ENCODE results near the gene CAPN8.

CAPN8 gene

DNA sequence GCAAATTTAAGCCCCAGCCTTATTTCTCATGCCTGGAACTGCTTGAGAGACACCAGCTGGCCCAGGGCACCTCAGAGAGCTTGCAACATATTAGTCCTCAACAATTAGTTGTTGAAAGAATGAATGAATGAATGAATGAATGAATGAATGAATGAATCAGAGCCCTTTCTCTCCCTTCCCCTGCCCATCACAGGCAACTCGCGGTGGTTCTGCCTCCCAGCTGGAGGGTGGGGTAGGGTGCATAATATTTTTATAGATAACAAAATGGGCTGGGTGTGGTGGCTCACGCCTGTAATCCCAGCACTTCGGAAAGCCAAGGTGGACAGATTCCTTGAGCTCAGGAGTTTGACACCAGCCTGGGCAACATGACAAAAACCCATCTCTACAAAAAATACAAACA lies 162.2 kb downstream of the CAPN8 start:
- H3K4me2 ChIP-seq, result no peak overlapping the region
- no peaks in the 10 kb centered on the region for H3K27me3 ChIP-seq (ENCODE audit: insufficient read depth, low read depth)
- TF ChIP-seq, protein P1, sequence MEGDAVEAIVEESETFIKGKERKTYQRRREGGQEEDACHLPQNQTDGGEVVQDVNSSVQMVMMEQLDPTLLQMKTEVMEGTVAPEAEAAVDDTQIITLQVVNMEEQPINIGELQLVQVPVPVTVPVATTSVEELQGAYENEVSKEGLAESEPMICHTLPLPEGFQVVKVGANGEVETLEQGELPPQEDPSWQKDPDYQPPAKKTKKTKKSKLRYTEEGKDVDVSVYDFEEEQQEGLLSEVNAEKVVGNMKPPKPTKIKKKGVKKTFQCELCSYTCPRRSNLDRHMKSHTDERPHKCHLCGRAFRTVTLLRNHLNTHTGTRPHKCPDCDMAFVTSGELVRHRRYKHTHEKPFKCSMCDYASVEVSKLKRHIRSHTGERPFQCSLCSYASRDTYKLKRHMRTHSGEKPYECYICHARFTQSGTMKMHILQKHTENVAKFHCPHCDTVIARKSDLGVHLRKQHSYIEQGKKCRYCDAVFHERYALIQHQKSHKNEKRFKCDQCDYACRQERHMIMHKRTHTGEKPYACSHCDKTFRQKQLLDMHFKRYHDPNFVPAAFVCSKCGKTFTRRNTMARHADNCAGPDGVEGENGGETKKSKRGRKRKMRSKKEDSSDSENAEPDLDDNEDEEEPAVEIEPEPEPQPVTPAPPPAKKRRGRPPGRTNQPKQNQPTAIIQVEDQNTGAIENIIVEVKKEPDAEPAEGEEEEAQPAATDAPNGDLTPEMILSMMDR (conservative IDR thresholded peaks at IDR 0.05; ENCODE audit: low read depth, low read length), result no peak
- no peak overlapping the region for H3K4me3 ChIP-seq (IDR thresholded peaks at IDR 0.05; ENCODE audit: insufficient read depth, low read depth, low read length)
- H3K36me3 ChIP-seq (ENCODE audit: insufficient read depth), result no peaks in the 10 kb centered on the region
- no peaks in the 10 kb centered on the region for H4K20me1 ChIP-seq (ENCODE audit: insufficient read depth)
- H3K4me1 ChIP-seq (ENCODE audit: low read depth, poor library complexity, severe bottlenecking), result no peaks in the 10 kb centered on the region
- H3K79me2 ChIP-seq (ENCODE audit: insufficient read depth, low read depth), result no peaks in the 10 kb centered on the region
- H3K9ac ChIP-seq, result no peak overlapping the region
- no peak overlapping the region for H3K27ac ChIP-seq
- no peak overlapping the region for H2AFZ ChIP-seq (ENCODE audit: low read depth)

DNA sequence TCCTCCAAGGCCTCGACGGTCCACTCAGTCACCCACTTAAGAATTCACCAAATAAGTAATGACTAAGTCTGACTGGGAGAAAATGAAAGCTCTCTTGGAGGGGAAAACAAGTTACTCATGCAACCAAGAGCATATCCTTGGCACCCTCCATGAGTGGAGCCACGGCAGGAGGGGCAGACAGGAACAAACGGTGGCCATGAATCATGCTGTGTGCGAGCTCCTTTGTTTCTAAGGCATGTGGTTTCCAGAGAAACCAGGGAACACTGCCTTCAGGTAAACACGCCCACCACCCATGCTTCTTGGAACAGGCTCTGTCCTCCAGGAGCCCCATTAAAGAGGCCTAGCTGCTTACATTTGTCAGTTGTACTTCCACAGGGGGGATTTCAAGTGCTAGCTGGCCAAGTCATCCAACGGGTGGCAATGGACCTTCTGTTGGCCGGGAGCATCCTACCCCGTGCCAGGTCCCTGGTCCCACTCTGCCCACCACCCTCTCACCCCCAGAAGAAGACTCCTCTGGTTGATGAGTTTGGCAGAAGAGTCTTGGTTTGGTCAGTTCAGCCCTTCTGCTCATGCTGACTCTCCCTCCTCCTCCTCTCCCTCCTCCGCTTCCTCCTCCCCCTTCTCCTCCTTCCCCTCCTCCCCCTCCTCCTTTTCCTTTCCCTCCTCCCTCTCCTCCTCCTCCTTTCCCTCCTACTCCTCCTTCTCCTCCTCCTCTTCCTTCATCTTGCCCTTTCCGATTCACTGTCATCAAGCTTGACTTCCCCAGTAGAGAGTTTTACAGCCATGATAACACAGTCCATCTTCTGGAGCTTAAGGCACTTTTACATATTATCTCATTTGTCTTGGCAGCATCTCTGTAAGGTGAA lies 164.7 kb downstream of the CAPN8 start:
- Histone ChIP-seq H3K36me3 (ENCODE audit: insufficient read depth) (no peaks in the 10 kb centered on the region), H3K4me3 (IDR thresholded peaks at IDR 0.05; ENCODE audit: insufficient read depth, low read depth, low read length) (no peak overlapping the region), H3K27me3 (ENCODE audit: insufficient read depth, low read depth) (no peaks in the 10 kb centered on the region), H3K4me2 (no peak overlapping the region), H3K79me2 (ENCODE audit: insufficient read depth, low read depth) (no peaks in the 10 kb centered on the region), H4K20me1 (ENCODE audit: insufficient read depth) (no peaks in the 10 kb centered on the region), H3K9ac (no peak overlapping the region), H3K4me1 (ENCODE audit: low read depth, poor library complexity, severe bottlenecking) (no peaks in the 10 kb centered on the region), H3K27ac (no peak overlapping the region), H2AFZ (ENCODE audit: low read depth) (no peak overlapping the region)
- TF ChIP-seq, protein P1 (conservative IDR thresholded peaks at IDR 0.05; ENCODE audit: low read depth, low read length), result no peak

DNA sequence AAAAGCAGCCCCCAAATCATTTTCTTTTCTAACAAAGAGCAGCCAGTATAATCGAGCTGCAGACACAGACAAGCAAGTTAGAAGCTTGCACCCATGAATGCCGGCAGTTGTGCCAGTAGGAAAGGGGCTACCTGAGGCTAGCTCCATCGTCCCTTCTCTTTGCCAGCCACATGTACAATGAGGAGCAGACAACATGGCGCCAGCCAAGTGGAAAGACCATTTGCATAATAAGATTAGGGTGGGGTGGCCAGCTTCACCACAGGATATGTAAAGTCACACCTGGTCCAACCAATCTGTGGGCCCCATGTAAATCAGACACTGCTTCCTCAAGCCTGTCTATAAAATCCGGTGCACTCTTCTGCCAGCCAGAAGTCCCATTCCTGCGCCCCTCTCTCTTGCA lies 168.6 kb downstream of the CAPN8 start:
- TF ChIP-seq, protein P1 (conservative IDR thresholded peaks at IDR 0.05; ENCODE audit: low read depth, low read length), result no peak
- H4K20me1 ChIP-seq (ENCODE audit: insufficient read depth), result no peaks in the 10 kb centered on the region
- H3K79me2 ChIP-seq (ENCODE audit: insufficient read depth, low read depth), result no peaks in the 10 kb centered on the region
- no peaks in the 10 kb centered on the region for H3K27me3 ChIP-seq (ENCODE audit: insufficient read depth, low read depth)
- no peaks in the 10 kb centered on the region for H3K36me3 ChIP-seq (ENCODE audit: insufficient read depth)
- H3K9ac ChIP-seq, result no peak overlapping the region
- no peak overlapping the region for H3K27ac ChIP-seq
- no peak overlapping the region for H3K4me2 ChIP-seq
- H3K4me1 ChIP-seq (ENCODE audit: low read depth, poor library complexity, severe bottlenecking), result no peaks in the 10 kb centered on the region
- H2AFZ ChIP-seq (ENCODE audit: low read depth), result no peak overlapping the region
- no peak overlapping the region for H3K4me3 ChIP-seq (IDR thresholded peaks at IDR 0.05; ENCODE audit: insufficient read depth, low read depth, low read length)

DNA sequence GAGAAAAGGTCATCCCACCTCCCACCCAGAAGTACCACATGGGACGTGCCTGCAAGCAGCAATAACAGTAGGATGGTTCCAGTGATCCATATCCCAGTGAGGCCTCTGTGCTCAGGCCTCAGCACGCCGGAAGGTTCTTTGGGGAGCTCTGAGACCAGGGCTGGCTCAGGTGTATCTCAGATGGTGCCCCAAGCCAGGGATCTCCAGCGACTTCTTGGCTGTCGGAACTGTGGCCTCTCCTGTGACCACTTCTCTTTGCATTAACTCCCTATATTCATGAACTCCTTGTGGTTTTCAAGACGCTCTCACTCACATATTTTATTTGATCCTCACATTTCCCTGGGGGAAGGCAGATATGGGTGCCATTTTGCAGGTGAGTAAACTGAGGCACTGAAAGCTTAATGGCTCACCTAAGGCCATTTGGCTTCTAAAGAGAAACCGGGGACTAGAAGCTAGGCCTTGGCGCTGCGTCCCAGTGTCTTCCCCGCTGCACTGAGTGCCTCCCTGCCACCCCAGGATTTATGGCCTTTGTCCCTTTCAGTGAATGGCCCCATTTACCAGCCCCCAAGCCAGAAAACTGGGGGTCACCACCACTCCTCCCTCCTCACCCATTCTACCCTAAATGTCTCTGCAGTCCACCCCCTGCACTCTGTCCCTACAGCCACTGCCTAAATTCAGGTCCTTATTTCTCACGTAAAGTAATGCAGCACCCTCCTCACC lies 170.4 kb downstream of the CAPN8 start:
- Histone ChIP-seq H3K27me3 (ENCODE audit: insufficient read depth, low read depth) (no peaks in the 10 kb centered on the region), H4K20me1 (ENCODE audit: insufficient read depth) (no peaks in the 10 kb centered on the region), H3K27ac (no peak overlapping the region), H3K9ac (no peak overlapping the region), H3K4me2 (no peak overlapping the region), H3K36me3 (ENCODE audit: insufficient read depth) (no peaks in the 10 kb centered on the region), H2AFZ (ENCODE audit: low read depth) (no peak overlapping the region), H3K4me1 (ENCODE audit: low read depth, poor library complexity, severe bottlenecking) (no peaks in the 10 kb centered on the region), H3K4me3 (IDR thresholded peaks at IDR 0.05; ENCODE audit: insufficient read depth, low read depth, low read length) (no peak overlapping the region), H3K79me2 (ENCODE audit: insufficient read depth, low read depth) (no peaks in the 10 kb centered on the region)
- TF ChIP-seq, protein P1 (conservative IDR thresholded peaks at IDR 0.05; ENCODE audit: low read depth, low read length), result no peak
